C4-2B (cell line): Measurements from ENCODE around the gene SNRNP35.

Source experiments
- CTCF ChIP-seq: fragments of 450-650 bp; conservative IDR thresholded peaks from 2 replicates; pipeline ENCODE4 v1.5.1; 2017; ENCODE audit warnings: mild to moderate bottlenecking
- ZFX ChIP-seq: fragments of 450-650 bp; IDR thresholded peaks from 2 replicates; pipeline ENCODE4 v1.6.1; 2017

GRCh38 chr12:123485756-123486155 is 27.8 kb downstream of the SNRNP35 start:
- TF ChIP-seq CTCF (no peak), ZFX (no peak)
